ENCODE results near the gene RAB9A. TPM values are rescaled to one million over a fixed set of nuclear protein-coding genes. Genes with fewer than 3 reads are reported as not detected.
A peak's percentile ranks its signal among the peaks of the same experiment; 100 is the strongest.
"Not testable (repeated sequence)": the region's sequence is repeated elsewhere in the genome, so short reads cannot be mapped to it uniquely, and the experiment has no call there.

RAB9A gene
- polyA plus RNA-seq, 2 donors: 23.8 to 24.7 TPM

DNA sequence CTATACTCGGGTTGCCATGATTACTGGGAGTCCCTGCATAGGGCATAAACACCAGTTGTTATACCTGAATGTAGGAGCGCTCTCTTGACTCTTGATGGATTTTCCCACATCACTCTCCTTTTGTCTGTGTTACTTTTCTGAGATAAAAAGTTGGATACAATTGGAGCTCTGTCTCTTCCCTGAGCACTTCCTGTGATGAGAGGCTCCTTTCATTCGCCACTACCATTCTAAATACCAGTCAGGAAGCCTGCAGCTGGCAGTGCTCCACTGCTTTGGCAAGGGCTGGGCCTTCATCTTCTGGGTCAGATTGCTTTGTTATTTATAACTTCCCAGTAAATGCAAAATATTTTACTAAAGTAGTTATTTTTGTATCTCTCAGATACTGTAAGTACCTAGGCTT, 22.1 kb upstream of the RAB9A start:
- H3K27ac ChIP-seq (ENCODE audit: low read depth in 2 of 2, low read length in 1 of 2): no peak overlapping the region
- H3K4me1 ChIP-seq (ENCODE audit: control insufficient read depth in 2 of 2, insufficient read depth in 2 of 2, low read length in 1 of 2): no peaks in the 10 kb centered on the region
- peaks cover 0 to 5% of the 10 kb centered on the region in 2 donors for H3K27me3 ChIP-seq (ENCODE audit: control insufficient read depth in 1 of 2, insufficient read depth in 2 of 2, low read length in 2 of 2)
- H3K9me3 ChIP-seq (ENCODE audit: control insufficient read depth in 2 of 2, insufficient read depth in 1 of 2, low read depth in 1 of 2, low read length in 1 of 2): no peaks in the 10 kb centered on the region
- no peak overlapping the region for H3K4me3 ChIP-seq (ENCODE audit: low read depth in 1 of 2, low read length in 2 of 2)
- 76 to 84% methylated on average over 3 of the region's 3 CpGs for WGBS, 2 donors
- H3K36me3 ChIP-seq (ENCODE audit: control insufficient read depth in 2 of 2, insufficient read depth in 2 of 2, low read length in 1 of 2): no peaks in the 10 kb centered on the region

DNA sequence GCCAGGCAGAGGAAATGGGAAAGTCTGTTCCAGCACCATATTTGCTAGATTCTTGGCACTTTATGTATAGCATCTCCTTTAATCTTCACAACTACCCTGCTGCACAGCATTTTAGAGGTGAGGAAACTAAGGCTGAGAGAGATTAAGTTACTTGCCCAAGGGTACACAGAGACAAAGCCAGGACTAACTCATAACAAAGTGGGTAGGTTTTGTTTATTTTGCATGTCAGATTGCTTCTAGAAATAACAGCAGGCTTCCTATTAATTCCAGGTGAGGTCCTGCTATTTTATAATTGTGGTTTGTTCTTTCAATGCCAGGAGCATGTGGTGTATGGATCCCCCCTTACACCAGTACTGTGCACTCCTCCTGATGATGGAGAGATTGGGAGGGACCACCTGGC, 21.0 kb upstream of the RAB9A start:
- Histone ChIP-seq H3K4me1 (ENCODE audit: control insufficient read depth in 2 of 2, insufficient read depth in 2 of 2, low read length in 1 of 2) (no peaks in the 10 kb centered on the region), H3K27ac (ENCODE audit: low read depth in 2 of 2, low read length in 1 of 2) (no peak overlapping the region), H3K36me3 (ENCODE audit: control insufficient read depth in 2 of 2, insufficient read depth in 2 of 2, low read length in 1 of 2) (no peaks in the 10 kb centered on the region), H3K27me3 (ENCODE audit: control insufficient read depth in 1 of 2, insufficient read depth in 2 of 2, low read length in 2 of 2) (peaks cover 0 to 5% of the 10 kb centered on the region in 2 donors), H3K9me3 (ENCODE audit: control insufficient read depth in 2 of 2, insufficient read depth in 1 of 2, low read depth in 1 of 2, low read length in 1 of 2) (no peaks in the 10 kb centered on the region), H3K4me3 (ENCODE audit: low read depth in 1 of 2, low read length in 2 of 2) (no peak overlapping the region)

GRCh38 chrX:13669246-13669737, 19.6 kb upstream of the RAB9A start:
- WGBS, 2 donors: 10 to 19% methylated on average over 9 of the region's 9 CpGs
- H3K36me3 ChIP-seq (ENCODE audit: control insufficient read depth in 2 of 2, insufficient read depth in 2 of 2, low read length in 1 of 2): no peaks in the 10 kb centered on the region
- H3K9me3 ChIP-seq (ENCODE audit: control insufficient read depth in 2 of 2, insufficient read depth in 1 of 2, low read depth in 1 of 2, low read length in 1 of 2): no peaks in the 10 kb centered on the region
- H3K27me3 ChIP-seq (ENCODE audit: control insufficient read depth in 1 of 2, insufficient read depth in 2 of 2, low read length in 2 of 2): peaks cover 0 to 5% of the 10 kb centered on the region in 2 donors
- peak overlapping the region; percentile 47 to 49 for H3K27ac ChIP-seq (ENCODE audit: low read depth in 2 of 2, low read length in 1 of 2)
- no peak overlapping the region for H3K4me3 ChIP-seq (ENCODE audit: low read depth in 1 of 2, low read length in 2 of 2)
- no peaks in the 10 kb centered on the region for H3K4me1 ChIP-seq (ENCODE audit: control insufficient read depth in 2 of 2, insufficient read depth in 2 of 2, low read length in 1 of 2)

- WGBS, 2 donors: 82% methylated on average over 8 of the region's 8 CpGs
- H3K27ac ChIP-seq (ENCODE audit: low read depth in 2 of 2, low read length in 1 of 2): peak overlapping the region; percentile 47 to 49
- not testable (repeated sequence) for H3K27me3 ChIP-seq (ENCODE audit: control insufficient read depth in 1 of 2, insufficient read depth in 2 of 2, low read length in 2 of 2)
Measured at GRCh38 chrX:13669755-13670154, 19.2 kb upstream of the RAB9A start.

DNA sequence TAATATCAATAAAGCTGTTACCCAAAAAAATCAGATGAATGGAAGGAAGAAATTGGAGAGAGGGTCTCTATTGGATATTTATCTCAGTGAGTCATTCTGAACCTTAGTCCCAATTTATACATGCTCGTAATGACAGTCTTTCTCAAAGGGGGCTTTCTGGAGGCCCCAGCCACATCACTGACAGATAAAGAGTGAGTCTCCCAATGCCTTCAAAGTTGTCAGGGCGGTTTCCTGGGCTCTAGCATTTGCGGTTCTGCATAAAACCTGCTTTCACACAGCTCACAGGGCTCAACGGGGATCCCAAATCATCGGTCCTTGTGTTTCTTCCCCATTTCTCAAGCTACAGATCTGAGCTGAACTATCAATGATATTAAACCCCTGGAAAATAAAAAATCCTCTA, 18.7 kb upstream of the RAB9A start:
- no peak overlapping the region for H3K4me3 ChIP-seq (ENCODE audit: low read depth in 1 of 2, low read length in 2 of 2)
- 83 to 88% methylated on average over 5 of the region's 5 CpGs for WGBS, 2 donors
- no peaks in the 10 kb centered on the region for H3K4me1 ChIP-seq (ENCODE audit: control insufficient read depth in 2 of 2, insufficient read depth in 2 of 2, low read length in 1 of 2)
- no peak overlapping the region for H3K27ac ChIP-seq (ENCODE audit: low read depth in 2 of 2, low read length in 1 of 2)
- peaks cover 0 to 5% of the 10 kb centered on the region in 2 donors for H3K27me3 ChIP-seq (ENCODE audit: control insufficient read depth in 1 of 2, insufficient read depth in 2 of 2, low read length in 2 of 2)
- no peaks in the 10 kb centered on the region for H3K9me3 ChIP-seq (ENCODE audit: control insufficient read depth in 2 of 2, insufficient read depth in 1 of 2, low read depth in 1 of 2, low read length in 1 of 2)
- H3K36me3 ChIP-seq (ENCODE audit: control insufficient read depth in 2 of 2, insufficient read depth in 2 of 2, low read length in 1 of 2): no peaks in the 10 kb centered on the region

More at GRCh38 chrX:13669755-13670154, 19.2 kb upstream of the RAB9A start:
- H3K9me3 ChIP-seq (ENCODE audit: control insufficient read depth in 2 of 2, insufficient read depth in 1 of 2, low read depth in 1 of 2, low read length in 1 of 2); H3K36me3 ChIP-seq (ENCODE audit: control insufficient read depth in 2 of 2, insufficient read depth in 2 of 2, low read length in 1 of 2); H3K4me1 ChIP-seq (ENCODE audit: control insufficient read depth in 2 of 2, insufficient read depth in 2 of 2, low read length in 1 of 2); H3K4me3 ChIP-seq (ENCODE audit: low read depth in 1 of 2, low read length in 2 of 2): not testable (repeated sequence)

DNA sequence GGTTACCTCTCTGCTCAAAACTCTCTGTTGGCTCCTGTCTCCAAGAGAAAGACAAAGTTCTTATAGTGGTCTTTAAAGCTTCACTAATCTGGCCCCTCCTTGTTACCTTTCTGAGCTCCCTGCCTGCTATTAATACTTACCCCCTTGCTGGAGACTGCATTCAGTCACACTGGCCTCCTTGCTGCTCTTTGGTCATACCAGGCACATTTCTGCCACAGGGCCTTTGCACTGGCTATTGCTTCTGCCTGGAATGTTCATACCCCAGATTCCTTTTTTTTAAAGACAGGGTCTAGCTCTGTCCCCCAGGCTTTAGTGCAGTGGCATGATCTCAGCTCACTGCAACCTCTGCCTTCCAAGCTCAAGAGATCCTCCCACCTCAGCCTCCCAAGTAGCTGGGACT, 15.9 kb upstream of the RAB9A start:
- no peak overlapping the region for H3K4me3 ChIP-seq (ENCODE audit: low read depth in 1 of 2, low read length in 2 of 2)

GRCh38 chrX:13676885-13677284, 12.0 kb upstream of the RAB9A start:
- Histone ChIP-seq H3K27ac (ENCODE audit: low read depth in 2 of 2, low read length in 1 of 2) (no peak overlapping the region), H3K4me3 (ENCODE audit: low read depth in 1 of 2, low read length in 2 of 2) (no peak overlapping the region), H3K36me3 (ENCODE audit: control insufficient read depth in 2 of 2, insufficient read depth in 2 of 2, low read length in 1 of 2) (no peaks in the 10 kb centered on the region), H3K9me3 (ENCODE audit: control insufficient read depth in 2 of 2, insufficient read depth in 1 of 2, low read depth in 1 of 2, low read length in 1 of 2) (no peaks in the 10 kb centered on the region), H3K4me1 (ENCODE audit: control insufficient read depth in 2 of 2, insufficient read depth in 2 of 2, low read length in 1 of 2) (no peaks in the 10 kb centered on the region), H3K27me3 (ENCODE audit: control insufficient read depth in 1 of 2, insufficient read depth in 2 of 2, low read length in 2 of 2) (no peaks in the 10 kb centered on the region)

More for the DNA sequence above, 15.9 kb upstream of the RAB9A start:
- Histone ChIP-seq H3K27me3 (ENCODE audit: control insufficient read depth in 1 of 2, insufficient read depth in 2 of 2, low read length in 2 of 2) (peaks cover 0 to 5% of the 10 kb centered on the region in 2 donors), H3K4me1 (ENCODE audit: control insufficient read depth in 2 of 2, insufficient read depth in 2 of 2, low read length in 1 of 2) (no peaks in the 10 kb centered on the region), H3K27ac (ENCODE audit: low read depth in 2 of 2, low read length in 1 of 2) (no peak overlapping the region), H3K36me3 (ENCODE audit: control insufficient read depth in 2 of 2, insufficient read depth in 2 of 2, low read length in 1 of 2) (no peaks in the 10 kb centered on the region), H3K9me3 (ENCODE audit: control insufficient read depth in 2 of 2, insufficient read depth in 1 of 2, low read depth in 1 of 2, low read length in 1 of 2) (no peaks in the 10 kb centered on the region)

GRCh38 chrX:13679700-13680099, 9.2 kb upstream of the RAB9A start:
- WGBS, 2 donors: 88 to 97% methylated on average over 3 to 4 of the region's 4 CpGs
- H3K9me3 ChIP-seq (ENCODE audit: control insufficient read depth in 2 of 2, insufficient read depth in 1 of 2, low read depth in 1 of 2, low read length in 1 of 2); H3K27ac ChIP-seq (ENCODE audit: low read depth in 2 of 2, low read length in 1 of 2); H3K27me3 ChIP-seq (ENCODE audit: control insufficient read depth in 1 of 2, insufficient read depth in 2 of 2, low read length in 2 of 2); H3K36me3 ChIP-seq (ENCODE audit: control insufficient read depth in 2 of 2, insufficient read depth in 2 of 2, low read length in 1 of 2); H3K4me3 ChIP-seq (ENCODE audit: low read depth in 1 of 2, low read length in 2 of 2); H3K4me1 ChIP-seq (ENCODE audit: control insufficient read depth in 2 of 2, insufficient read depth in 2 of 2, low read length in 1 of 2): not testable (repeated sequence)

GRCh38 chrX:13681595-13681994, 7.3 kb upstream of the RAB9A start:
- Histone ChIP-seq H3K36me3 (ENCODE audit: control insufficient read depth in 2 of 2, insufficient read depth in 2 of 2, low read length in 1 of 2) (no peaks in the 10 kb centered on the region), H3K4me3 (ENCODE audit: low read depth in 1 of 2, low read length in 2 of 2) (no peak overlapping the region), H3K27ac (ENCODE audit: low read depth in 2 of 2, low read length in 1 of 2) (no peak overlapping the region), H3K9me3 (ENCODE audit: control insufficient read depth in 2 of 2, insufficient read depth in 1 of 2, low read depth in 1 of 2, low read length in 1 of 2) (no peaks in the 10 kb centered on the region), H3K4me1 (ENCODE audit: control insufficient read depth in 2 of 2, insufficient read depth in 2 of 2, low read length in 1 of 2) (no peaks in the 10 kb centered on the region), H3K27me3 (ENCODE audit: control insufficient read depth in 1 of 2, insufficient read depth in 2 of 2, low read length in 2 of 2) (no peaks in the 10 kb centered on the region)
- 80 to 90% methylated on average over 7 of the region's 7 CpGs for WGBS, 2 donors

- Histone ChIP-seq H3K27ac (ENCODE audit: low read depth in 2 of 2, low read length in 1 of 2) (no peak overlapping the region), H3K9me3 (ENCODE audit: control insufficient read depth in 2 of 2, insufficient read depth in 1 of 2, low read depth in 1 of 2, low read length in 1 of 2) (no peaks in the 10 kb centered on the region), H3K4me1 (ENCODE audit: control insufficient read depth in 2 of 2, insufficient read depth in 2 of 2, low read length in 1 of 2) (no peaks in the 10 kb centered on the region), H3K36me3 (ENCODE audit: control insufficient read depth in 2 of 2, insufficient read depth in 2 of 2, low read length in 1 of 2) (no peaks in the 10 kb centered on the region), H3K27me3 (ENCODE audit: control insufficient read depth in 1 of 2, insufficient read depth in 2 of 2, low read length in 2 of 2) (no peaks in the 10 kb centered on the region), H3K4me3 (ENCODE audit: low read depth in 1 of 2, low read length in 2 of 2) (no peak overlapping the region)
- 73 to 76% methylated on average over 4 of the region's 4 CpGs for WGBS, 2 donors
Measured at GRCh38 chrX:13684361-13684760, 4.6 kb upstream of the RAB9A start.
